NT2/D1 (cell line): ENCODE measurements around the gene RILP.
A peak's percentile ranks its signal among the peaks of the same experiment; 100 is the strongest.
"Not testable (repeated sequence)": the region's sequence is repeated elsewhere in the genome, so short reads cannot be mapped to it uniquely, and the experiment has no call there.

Experiments used
- DNase-seq: peaks from one replicate; pipeline ENCODE4 v3.0.0-alpha.2; 2011; ENCODE audit warnings: low read depth, low spot score
- H3K27me3 ChIP-seq: 2 replicates; pipeline ENCODE4 v1.6.0; 2011; ENCODE audit warnings: mild to moderate bottlenecking; ENCODE audit not compliant: insufficient read length, insufficient read depth
- H3K36me3 ChIP-seq: 2 replicates; pipeline ENCODE4 v1.6.1; 2011; ENCODE audit warnings: mild to moderate bottlenecking, low read length, mixed read lengths; ENCODE audit not compliant: insufficient read depth, insufficient read length
- H3K4me1 ChIP-seq: 2 replicates; pipeline ENCODE4 v1.5.1; 2011; ENCODE audit not compliant: insufficient read depth, insufficient read length
- H3K4me3 ChIP-seq: 2 replicates; pipeline ENCODE4 v1.5.1; 2011; ENCODE audit warnings: low read depth; ENCODE audit not compliant: insufficient read length
- H3K9ac ChIP-seq: 2 replicates; pipeline ENCODE4 v1.6.0; 2011; ENCODE audit warnings: low read depth; ENCODE audit not compliant: insufficient read length
- H3K9me3 ChIP-seq: 2 replicates; pipeline ENCODE4 v1.5.1; 2011; ENCODE audit warnings: mild to moderate bottlenecking, low read length; ENCODE audit not compliant: insufficient read depth
- SUZ12 ChIP-seq: IDR thresholded peaks from 2 replicates; pipeline ENCODE4 v1.6.1; 2011; ENCODE audit not compliant: insufficient read length, insufficient read depth; ENCODE audit errors: extremely low read depth
- YY1 ChIP-seq: IDR thresholded peaks from 2 replicates; pipeline ENCODE4 v1.6.1; 2011; ENCODE audit not compliant: insufficient read length, insufficient read depth
- ZNF274 ChIP-seq: IDR thresholded peaks from 2 replicates; pipeline ENCODE4 v1.6.1; 2011; ENCODE audit warnings: mild to moderate bottlenecking, low read depth, low read length

RILP gene

GRCh38 chr17:1684378-1685189 is 34.9 kb upstream of the RILP start, which contains the start of gene PRPF8:
PRPF8 (minus strand) TSS chr17:1684867; CDS start chr17:1684571, 296 bp downstream.
- H3K4me1 ChIP-seq, result no peaks in the 10 kb centered on the region
- peak within 1 kb of the TSS; percentile 80 for H3K4me3 ChIP-seq
- peaks cover 41% of the 10 kb centered on the region for H3K36me3 ChIP-seq
- H3K27me3 ChIP-seq, result no peaks in the 10 kb centered on the region
- no peak for TF ChIP-seq SUZ12
- TF ChIP-seq YY1, result peak; percentile 78
- H3K9me3 ChIP-seq, result no peaks in the 10 kb centered on the region
- peak; percentile 89 for DNase-seq
- H3K9ac ChIP-seq, result peak within 1 kb of the TSS; percentile 86

- TF ChIP-seq SUZ12, result no peak
- no peak for TF ChIP-seq ZNF274
- no peak for TF ChIP-seq YY1
- Histone ChIP-seq H3K36me3 (peaks cover 53% of the 10 kb centered on the region), H3K27me3 (no peaks in the 10 kb centered on the region), H3K4me1 (no peaks in the 10 kb centered on the region), H3K4me3 (peak overlapping the region; percentile 80), H3K9ac (no peak overlapping the region), H3K9me3 (no peaks in the 10 kb centered on the region)
- no peak for DNase-seq
These were observed 33.8 kb upstream of the RILP start for GRCh38 chr17:1683459-1683858.

GRCh38 chr17:1676401-1676800 is 26.7 kb upstream of the RILP start:
- no peak for DNase-seq
- peaks cover 92% of the 10 kb centered on the region for H3K36me3 ChIP-seq

GRCh38 chr17:1673041-1673785 is 23.5 kb upstream of the RILP start:
- Histone ChIP-seq H3K36me3 (peaks cover 87% of the 10 kb centered on the region), H3K4me1 (no peaks in the 10 kb centered on the region), H3K9ac (no peak overlapping the region), H3K4me3 (no peak overlapping the region), H3K27me3 (no peaks in the 10 kb centered on the region), H3K9me3 (no peaks in the 10 kb centered on the region)
- TF ChIP-seq SUZ12, result no peak
- no peak for TF ChIP-seq ZNF274
- TF ChIP-seq YY1, result no peak
- no peak for DNase-seq

More at GRCh38 chr17:1676401-1676800, 26.7 kb upstream of the RILP start:
- no peaks in the 10 kb centered on the region for H3K27me3 ChIP-seq
- no peak overlapping the region for H3K4me3 ChIP-seq
- H3K9me3 ChIP-seq, result no peaks in the 10 kb centered on the region
- TF ChIP-seq YY1, result no peak
- no peak for TF ChIP-seq SUZ12
- TF ChIP-seq ZNF274, result no peak
- no peaks in the 10 kb centered on the region for H3K4me1 ChIP-seq
- H3K9ac ChIP-seq, result no peak overlapping the region

- H3K4me1 ChIP-seq, H3K9me3 ChIP-seq, H3K4me3 ChIP-seq, DNase-seq, H3K27me3 ChIP-seq, H3K9ac ChIP-seq: not testable (repeated sequence)
- peaks cover 76% of the 10 kb centered on the region for H3K36me3 ChIP-seq
These were observed 14.3 kb upstream of the RILP start for GRCh38 chr17:1663934-1664333.

GRCh38 chr17:1661045-1661444 is 11.4 kb upstream of the RILP start:
- Histone ChIP-seq H3K9me3 (no peaks in the 10 kb centered on the region), H3K36me3 (peaks cover 79% of the 10 kb centered on the region)

GRCh38 chr17:1658100-1658499 is 8.4 kb upstream of the RILP start:
- H3K36me3 ChIP-seq, result peaks cover 84% of the 10 kb centered on the region
- no peak for DNase-seq
- TF ChIP-seq ZNF274 (no peak), YY1 (no peak), SUZ12 (no peak)
- H3K9ac ChIP-seq, result no peak overlapping the region
- H3K4me3 ChIP-seq, result no peak overlapping the region
- no peaks in the 10 kb centered on the region for H3K4me1 ChIP-seq
- no peaks in the 10 kb centered on the region for H3K27me3 ChIP-seq
- no peaks in the 10 kb centered on the region for H3K9me3 ChIP-seq

More at GRCh38 chr17:1661045-1661444, 11.4 kb upstream of the RILP start:
- TF ChIP-seq SUZ12, result no peak
- TF ChIP-seq YY1, result no peak
- no peak for TF ChIP-seq ZNF274
- H3K4me3 ChIP-seq, result no peak overlapping the region
- no peaks in the 10 kb centered on the region for H3K27me3 ChIP-seq
- DNase-seq, result no peak
- no peak overlapping the region for H3K9ac ChIP-seq
- no peaks in the 10 kb centered on the region for H3K4me1 ChIP-seq
